ENCODE results near the gene INPP4B.

- TF ChIP-seq JUND (IDR thresholded peaks at IDR 0.05) (no peak), CTCF (IDR thresholded peaks at IDR 0.05) (no peak)
Observed at GRCh38 chr4:142035566-142035965, 810.5 kb downstream of the INPP4B start.
